ENCODE data around the gene BAZ2B.

DNA sequence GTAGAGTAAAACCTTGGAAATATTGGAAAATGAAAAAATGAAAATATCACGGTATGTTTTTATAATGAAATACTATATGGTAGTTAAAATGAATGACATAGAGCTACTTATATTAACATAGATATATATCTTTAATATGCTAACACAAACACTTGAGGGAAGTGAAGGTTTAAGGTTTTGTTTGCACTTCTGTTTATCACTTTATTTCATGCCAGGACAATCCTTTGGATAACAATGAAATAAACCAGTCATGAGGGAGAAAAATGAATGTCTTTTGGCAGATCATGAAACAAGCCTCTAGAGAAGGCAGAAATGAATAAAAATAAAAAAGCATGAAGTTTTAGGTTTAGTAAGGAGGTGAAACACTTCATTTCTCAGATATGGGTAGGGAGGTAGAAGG is 89.9 kb downstream of the BAZ2B start:
- TF ChIP-seq, protein P1, sequence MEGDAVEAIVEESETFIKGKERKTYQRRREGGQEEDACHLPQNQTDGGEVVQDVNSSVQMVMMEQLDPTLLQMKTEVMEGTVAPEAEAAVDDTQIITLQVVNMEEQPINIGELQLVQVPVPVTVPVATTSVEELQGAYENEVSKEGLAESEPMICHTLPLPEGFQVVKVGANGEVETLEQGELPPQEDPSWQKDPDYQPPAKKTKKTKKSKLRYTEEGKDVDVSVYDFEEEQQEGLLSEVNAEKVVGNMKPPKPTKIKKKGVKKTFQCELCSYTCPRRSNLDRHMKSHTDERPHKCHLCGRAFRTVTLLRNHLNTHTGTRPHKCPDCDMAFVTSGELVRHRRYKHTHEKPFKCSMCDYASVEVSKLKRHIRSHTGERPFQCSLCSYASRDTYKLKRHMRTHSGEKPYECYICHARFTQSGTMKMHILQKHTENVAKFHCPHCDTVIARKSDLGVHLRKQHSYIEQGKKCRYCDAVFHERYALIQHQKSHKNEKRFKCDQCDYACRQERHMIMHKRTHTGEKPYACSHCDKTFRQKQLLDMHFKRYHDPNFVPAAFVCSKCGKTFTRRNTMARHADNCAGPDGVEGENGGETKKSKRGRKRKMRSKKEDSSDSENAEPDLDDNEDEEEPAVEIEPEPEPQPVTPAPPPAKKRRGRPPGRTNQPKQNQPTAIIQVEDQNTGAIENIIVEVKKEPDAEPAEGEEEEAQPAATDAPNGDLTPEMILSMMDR (conservative IDR thresholded peaks at IDR 0.05): no peak
- TF ChIP-seq ZFX (IDR thresholded peaks at IDR 0.05): no peak

All from C4-2B (cell line).